Lung (tissue), 12 donors: ENCODE measurements around the gene TENM4. TPM values are rescaled to one million over a fixed set of nuclear protein-coding genes. Genes with fewer than 3 reads are reported as not detected.

Source experiments
- ATAC-seq: fragments of 200-7000 bp; cut with Tn5 transposase; one replicate; pipeline ENCODE4 v1.9.1; 2020; ENCODE audit warnings: moderate number of reproducible peaks; ENCODE audit not compliant: insufficient read depth, low FRiP score
- DNase-seq, 3 donors: peaks; one replicate each; pipeline ENCODE4 v3.0.0-alpha.2; 2013 to 2017
- H3K27ac ChIP-seq, 2 donors: one replicate each; pipeline ENCODE4 v1.5.1; 2013; ENCODE audit warnings: mild to moderate bottlenecking in 2 of 2, moderate library complexity in 2 of 2, control low read depth in 1 of 2, inconsistent platforms in 1 of 2, low read depth in 1 of 2, low read length in 1 of 2
- H3K27me3 ChIP-seq, 3 donors: one replicate each; pipeline ENCODE4 v1.5.1; 2013; ENCODE audit warnings: low read length in 2 of 3; ENCODE audit not compliant: control insufficient read depth in 3 of 3, insufficient read depth in 3 of 3
- H3K36me3 ChIP-seq, 4 donors: one replicate each; pipeline ENCODE4 v1.5.1; 2013; ENCODE audit warnings: low read length in 4 of 4, mild to moderate bottlenecking in 1 of 4, moderate library complexity in 1 of 4; ENCODE audit not compliant: control insufficient read depth in 4 of 4, insufficient read depth in 4 of 4
- H3K4me1 ChIP-seq, 5 donors: one replicate each; pipeline ENCODE4 v1.5.1; 2013; ENCODE audit warnings: low read length in 5 of 5, mild to moderate bottlenecking in 2 of 5, moderate library complexity in 1 of 5; ENCODE audit not compliant: control insufficient read depth in 5 of 5, insufficient read depth in 5 of 5
- H3K4me3 ChIP-seq: one replicate; pipeline ENCODE4 v1.5.1; 2013; ENCODE audit warnings: mild to moderate bottlenecking, control low read depth, moderate library complexity
- H3K9ac ChIP-seq, 2 donors: one replicate each; pipeline ENCODE4 v1.5.1; 2013; ENCODE audit warnings: low read length in 2 of 2, control low read depth in 1 of 2; ENCODE audit not compliant: insufficient read depth in 1 of 2
- H3K9me3 ChIP-seq, 4 donors: one replicate each; pipeline ENCODE4 v1.5.1; 2013; ENCODE audit warnings: low read length in 3 of 4, mild to moderate bottlenecking in 1 of 4, moderate library complexity in 1 of 4; ENCODE audit not compliant: control insufficient read depth in 4 of 4, insufficient read depth in 3 of 4
- CTCF ChIP-seq: IDR thresholded peaks from 2 replicates; pipeline ENCODE4 v1.5.1; 2012; ENCODE audit warnings: mild to moderate bottlenecking; ENCODE audit errors: control extremely low read depth, extremely low read depth
- WGBS, 2 donors: extraction: QIAGEN DNeasy Blood & Tissue Kit; methylation state at CpG; one replicate each; pipeline ENCODE4 v1.1.7; 2013; 5-methylcytosine and 5-hydroxymethylcytosine counted together
- polyA plus RNA-seq, 2 donors: library from polyadenylated mRNA; stranded (reverse); fragments of 200-250 nt; gene quantifications; one replicate each; pipeline ENCODE4 v1.2.1, GENCODE V29; 2013
- total RNA-seq, 2 donors: library from RNA; depleted of rRNA in 1 of 2; stranded (reverse); fragments of >200 nt in 1 of 2; gene quantifications; one replicate each; pipeline ENCODE4 v1.2.1, GENCODE V29; 2014 to 2021
- donor health status: control.
- donor health status: control.
- donor health status: Bipolar disorder and iron deficiency.
- donor health status: healthy.
- donor health status: DM: yes; HTN: yes; CAD: no.

The TENM4 gene
- total and polyA plus RNA-seq, 4 donors, result 0.28 to 16.4 (median 3.2) TPM

DNA sequence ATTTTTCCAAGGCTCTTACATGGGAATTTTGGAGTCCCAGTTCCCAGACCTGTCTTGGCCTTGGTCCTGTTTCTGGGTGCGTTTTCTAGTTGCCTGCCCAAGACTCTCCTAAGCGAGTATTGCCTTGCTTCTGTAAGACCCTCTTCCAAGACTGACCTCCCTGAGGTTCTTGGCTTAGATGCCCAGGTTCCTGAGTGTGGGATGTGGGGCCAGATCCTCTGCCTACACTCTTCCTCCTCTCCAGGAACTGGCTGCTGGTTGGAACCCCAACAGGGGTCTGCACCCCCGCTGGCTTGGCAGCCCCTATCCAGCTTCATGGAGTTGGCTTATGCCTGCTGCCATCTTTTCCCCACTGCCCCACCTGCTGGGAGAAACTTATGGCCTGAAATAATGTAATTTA, 429.5 kb downstream of the TENM4 start:
- 91 to 92% methylated on average over 3 of the region's 3 CpGs for WGBS, 2 donors
- Histone ChIP-seq H3K27me3 (no peaks in the 10 kb centered on the region), H3K27ac (no peak overlapping the region), H3K9ac (no peak overlapping the region), H3K36me3 (no peaks in the 10 kb centered on the region), H3K4me1 (peaks cover 0 to 15% (median 0%) of the 10 kb centered on the region in 5 donors), H3K9me3 (no peaks in the 10 kb centered on the region), H3K4me3 (no peak overlapping the region)
- no peak for TF ChIP-seq CTCF
- ATAC-seq (no peak), DNase-seq (no peak)

DNA sequence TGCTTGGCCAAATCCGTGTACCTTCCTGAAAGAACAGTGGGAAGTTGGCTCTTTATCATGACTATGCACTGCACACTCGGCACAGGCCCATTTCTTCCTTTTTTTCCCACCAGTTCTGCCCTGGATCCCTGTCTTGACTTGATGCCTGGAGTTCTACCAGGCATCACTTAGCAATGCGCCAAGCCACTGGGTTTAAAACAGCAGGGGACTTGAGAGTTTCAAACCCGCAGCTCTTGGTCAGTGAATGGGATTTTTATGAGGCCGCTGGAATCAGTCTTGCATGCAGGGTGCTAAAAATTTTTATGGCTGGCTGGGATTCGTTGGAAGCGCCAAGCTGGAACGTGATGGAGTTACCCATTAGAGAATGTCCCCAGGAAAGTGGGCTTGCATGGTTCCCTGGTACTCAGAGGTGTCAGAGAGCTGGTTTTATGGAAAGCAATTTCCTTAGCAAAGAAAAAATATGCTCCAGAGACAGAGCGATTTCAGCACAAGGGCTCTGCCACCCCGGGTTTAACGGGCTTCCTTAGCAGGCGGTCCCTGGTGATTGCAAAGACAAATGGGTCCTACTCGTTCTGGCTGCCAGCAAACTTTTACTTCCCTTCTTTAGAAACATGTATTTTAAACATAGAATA, 432.9 kb downstream of the TENM4 start:
- H3K27me3 ChIP-seq, result no peaks in the 10 kb centered on the region
- TF ChIP-seq CTCF, result no peak
- no peaks in the 10 kb centered on the region for H3K36me3 ChIP-seq
- H3K9ac ChIP-seq, result no peak overlapping the region
- no peak for ATAC-seq
- peaks cover 0 to 3% (median 0%) of the 10 kb centered on the region in 4 donors for H3K9me3 ChIP-seq
- no peaks in the 10 kb centered on the region for H3K4me1 ChIP-seq
- H3K27ac ChIP-seq, result no peak overlapping the region
- DNase-seq, result no peak
- WGBS, 2 donors, result 70 to 75% methylated on average over 13 of the region's 13 CpGs
- no peak overlapping the region for H3K4me3 ChIP-seq

DNA sequence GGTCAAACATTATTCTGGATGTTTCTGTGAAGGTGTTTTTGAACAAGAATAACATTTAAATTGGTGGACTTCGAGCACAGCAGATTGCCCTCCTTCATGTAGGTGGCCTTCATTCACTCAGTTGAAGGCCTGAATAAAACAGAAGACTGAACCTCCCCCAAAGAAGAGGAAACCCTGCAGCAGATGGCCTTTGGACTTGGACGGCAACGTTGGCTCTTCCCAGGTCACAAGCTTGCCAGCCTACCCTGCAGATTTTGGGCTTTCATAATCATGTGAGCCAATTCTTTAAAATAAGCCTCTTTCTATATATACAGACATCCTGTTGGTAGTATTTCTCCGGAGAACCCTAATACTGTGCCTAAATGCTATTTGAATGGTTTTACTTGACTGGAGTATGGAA, 434.0 kb downstream of the TENM4 start:
- 87 to 90% methylated on average over 4 of the region's 4 CpGs for WGBS, 2 donors
- Histone ChIP-seq H3K9ac (no peak overlapping the region), H3K36me3 (no peaks in the 10 kb centered on the region), H3K27me3 (no peaks in the 10 kb centered on the region), H3K9me3 (peaks cover 0 to 4% (median 1%) of the 10 kb centered on the region in 4 donors), H3K27ac (no peak overlapping the region), H3K4me1 (no peaks in the 10 kb centered on the region), H3K4me3 (no peak overlapping the region)
- TF ChIP-seq CTCF, result no peak
- ATAC-seq (no peak), DNase-seq (no peak)

DNA sequence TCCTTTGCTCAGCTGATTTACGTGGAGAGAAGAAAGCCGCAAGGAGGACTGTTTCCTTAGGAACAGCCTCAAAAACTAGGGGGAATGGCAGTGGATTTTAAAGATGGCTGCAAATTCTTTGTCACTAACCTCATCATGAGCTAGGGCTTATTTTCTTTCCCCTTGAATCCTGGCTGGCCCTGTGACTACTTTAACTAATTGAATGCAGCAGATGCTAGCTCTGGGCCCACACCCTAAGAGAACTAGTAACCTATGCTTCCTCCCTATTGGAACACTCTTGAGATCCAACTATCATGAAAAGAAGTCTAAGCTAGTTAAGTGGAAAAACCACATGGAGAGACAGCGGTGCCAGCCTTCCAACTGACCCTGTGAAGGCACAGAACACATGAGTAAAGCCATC, 444.8 kb downstream of the TENM4 start:
- H3K36me3 ChIP-seq, result no peaks in the 10 kb centered on the region
- DNase-seq (no peak), ATAC-seq (no peak)
- H3K9me3 ChIP-seq, result no peaks in the 10 kb centered on the region
- H3K27me3 ChIP-seq, result no peaks in the 10 kb centered on the region
- no peak overlapping the region for H3K4me3 ChIP-seq
- no peak overlapping the region for H3K9ac ChIP-seq
- H3K4me1 ChIP-seq, result peaks cover 0 to 10% (median 0%) of the 10 kb centered on the region in 5 donors
- no peak overlapping the region for H3K27ac ChIP-seq
- TF ChIP-seq CTCF, result no peak
- 82 to 86% methylated on average over 3 of the region's 3 CpGs for WGBS, 2 donors
